GM12892 (cell line): ENCODE measurements around the gene ENKD1.

Source experiments
- DNase-seq: peaks from one replicate; pipeline ENCODE4 v3.0.0; 2011; ENCODE audit not compliant: insufficient read length
- FAIRE-seq: peaks from 2 replicates; lab custom pipeline; 2011; peaks lifted over from hg19 to GRCh38; lab: Jason Lieb, UNC
- POLR2A ChIP-seq: IDR thresholded peaks from 2 replicates; pipeline ENCODE4 v1.6.1; 2011; ENCODE audit warnings: low read depth, low read length, control low read depth
- POLR2AphosphoS5 ChIP-seq: IDR thresholded peaks from 2 replicates; pipeline ENCODE4 v1.6.1; 2011; ENCODE audit warnings: low read depth, low read length, control low read depth
- TAF1 ChIP-seq: IDR thresholded peaks from 2 replicates; pipeline ENCODE4 v1.6.1; 2011; ENCODE audit warnings: low read depth, mild to moderate bottlenecking, control low read depth, low read length, borderline replicate concordance

The ENKD1 gene

DNA sequence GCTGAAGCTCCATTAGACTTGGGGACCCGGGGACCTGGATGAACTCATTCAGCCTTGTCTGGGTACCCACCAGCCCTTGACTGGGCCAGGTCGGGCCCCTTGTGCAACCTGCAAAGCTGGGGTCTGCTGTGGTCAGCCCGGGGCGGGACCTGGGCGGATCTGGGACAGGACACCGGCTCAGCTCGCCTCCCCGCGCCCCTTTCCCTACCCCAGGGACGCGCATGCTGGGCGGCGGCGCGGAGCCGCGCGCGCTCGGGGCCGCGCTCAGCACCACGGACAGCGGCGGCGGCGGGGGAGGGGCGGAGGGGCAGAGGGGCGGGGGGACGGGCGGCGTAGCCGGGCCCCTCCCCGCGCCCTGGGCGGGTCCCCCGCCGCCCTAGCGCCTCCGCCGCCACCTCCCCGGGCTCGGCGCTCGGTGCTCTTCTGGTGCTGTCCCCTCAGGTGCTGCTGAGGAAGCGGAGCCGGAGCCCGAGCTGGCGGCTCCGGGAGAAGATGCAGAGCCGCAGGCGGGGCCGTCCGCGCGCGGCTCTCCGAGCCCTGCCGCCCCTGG lies 13.9 kb downstream of the ENKD1 start:
- no peak for TF ChIP-seq POLR2A
- no peak for TF ChIP-seq POLR2AphosphoS5
- no peak for TF ChIP-seq TAF1
- DNase-seq: no peak
- FAIRE-seq: no peak

GRCh38 chr16:67651847-67652246 lies 14.7 kb downstream of the ENKD1 start:
- TF ChIP-seq POLR2AphosphoS5 (no peak), TAF1 (no peak), POLR2A (no peak)
- DNase-seq: no peak
- no peak for FAIRE-seq

DNA sequence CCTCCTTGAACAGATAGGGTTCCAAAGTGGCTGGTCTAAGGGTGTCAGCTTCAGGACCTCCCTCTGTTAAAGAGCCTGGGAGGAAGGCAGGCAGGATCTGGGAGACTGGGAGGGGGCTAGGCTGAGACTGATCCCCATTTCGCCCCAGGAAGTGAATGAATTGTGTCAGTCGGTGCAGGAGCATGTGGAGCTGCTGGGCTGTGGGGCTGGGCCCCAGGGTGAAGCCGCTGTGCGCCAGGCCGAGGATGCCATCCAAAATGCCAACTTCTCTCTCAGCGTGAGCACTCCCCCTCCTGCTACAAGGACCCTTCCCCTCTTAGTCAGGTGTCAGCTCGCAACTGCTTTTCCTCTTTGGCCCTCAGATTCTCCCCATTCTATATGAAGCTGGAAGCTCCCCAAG lies 15.5 kb downstream of the ENKD1 start:
- FAIRE-seq (no peak), DNase-seq (no peak)
- TF ChIP-seq POLR2AphosphoS5: no peak
- TF ChIP-seq POLR2A: no peak
- no peak for TF ChIP-seq TAF1

DNA sequence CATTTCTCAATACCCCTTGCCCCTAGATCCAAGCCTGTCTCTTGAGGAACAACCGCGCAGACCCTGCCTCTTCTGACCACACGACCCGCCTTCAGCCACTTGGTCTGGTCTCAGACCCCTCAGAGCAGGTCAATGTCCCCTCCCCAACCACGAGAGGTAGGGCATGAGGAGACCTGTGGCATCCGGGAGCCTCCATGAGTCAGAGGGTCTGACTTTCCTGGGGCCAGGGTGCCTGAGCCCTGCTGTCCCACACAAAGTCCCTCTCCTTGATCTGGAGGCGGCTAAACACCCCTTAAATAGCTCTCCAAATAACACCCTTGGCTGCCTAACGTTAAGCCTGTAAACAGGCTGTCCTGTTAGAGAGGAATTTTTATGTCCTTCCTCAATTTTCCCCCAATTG lies 16.5 kb downstream of the ENKD1 start:
- FAIRE-seq (no peak), DNase-seq (no peak)
- TF ChIP-seq POLR2AphosphoS5 (no peak), POLR2A (no peak)

- FAIRE-seq: no peak
These were observed 17.0 kb downstream of the ENKD1 start for GRCh38 chr16:67649494-67649931.

GRCh38 chr16:67648764-67649407 lies 17.7 kb downstream of the ENKD1 start:
- DNase-seq: no peak
- no peak for TF ChIP-seq POLR2A
- no peak for TF ChIP-seq TAF1
- no peak for TF ChIP-seq POLR2AphosphoS5
- no peak for FAIRE-seq

More at GRCh38 chr16:67649494-67649931, 17.0 kb downstream of the ENKD1 start:
- no peak for DNase-seq
- TF ChIP-seq TAF1 (no peak), POLR2AphosphoS5 (no peak), POLR2A (no peak)

DNA sequence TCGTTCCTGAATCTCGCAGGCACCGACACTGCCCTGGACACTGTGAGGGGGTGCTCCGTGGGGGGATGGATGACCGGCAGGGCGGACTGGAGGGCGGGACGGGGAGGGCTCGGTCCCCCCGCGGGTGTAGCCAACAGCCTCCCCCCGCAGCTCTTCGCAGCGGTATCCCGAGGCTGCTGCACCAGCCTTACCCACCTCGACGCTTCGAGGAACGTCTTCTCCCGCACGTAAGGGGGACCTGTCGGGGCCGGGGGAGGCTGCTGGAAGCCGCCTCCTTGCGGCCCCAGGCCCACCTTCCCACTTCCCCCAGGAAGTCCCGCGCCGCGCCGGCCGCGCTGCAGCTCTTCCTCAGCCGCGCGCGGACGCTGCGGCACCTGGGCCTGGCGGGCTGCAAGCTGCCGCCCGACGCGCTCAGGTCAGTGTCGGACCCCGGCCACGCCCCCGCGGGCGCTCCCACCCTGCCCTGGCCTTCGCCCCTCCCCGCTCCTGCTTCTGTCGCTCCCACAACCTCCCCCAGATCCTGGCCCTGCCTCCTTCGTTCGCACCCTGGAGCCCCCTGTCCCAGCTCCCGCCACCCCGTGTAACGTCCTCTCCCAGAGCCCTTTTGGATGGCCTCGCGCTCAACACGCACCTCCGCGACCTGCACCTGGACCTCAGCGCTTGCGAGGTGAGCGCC lies 18.3 kb downstream of the ENKD1 start:
- TF ChIP-seq POLR2AphosphoS5: no peak
- no peak for TF ChIP-seq TAF1
- TF ChIP-seq POLR2A: no peak
- DNase-seq (no peak), FAIRE-seq (no peak)

DNA sequence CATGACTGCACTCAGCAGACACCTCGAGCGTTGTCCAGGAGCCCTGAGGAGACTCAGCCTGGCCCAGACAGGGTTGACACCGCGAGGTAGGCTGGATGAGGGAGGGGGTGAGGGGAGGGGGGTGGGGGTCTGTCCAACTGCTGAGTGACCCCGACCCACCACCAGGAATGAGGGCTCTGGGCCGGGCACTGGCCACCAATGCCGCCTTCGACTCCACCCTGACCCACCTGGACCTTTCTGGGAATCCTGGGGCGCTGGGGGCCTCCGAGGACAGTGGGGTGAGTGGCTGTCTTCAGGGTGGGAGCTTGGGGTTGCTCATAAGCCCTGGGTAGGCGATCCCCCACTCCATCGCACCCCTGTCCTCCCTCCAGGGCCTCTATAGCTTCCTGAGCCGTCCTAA lies 18.9 kb downstream of the ENKD1 start:
- FAIRE-seq: no peak
- no peak for DNase-seq

DNA sequence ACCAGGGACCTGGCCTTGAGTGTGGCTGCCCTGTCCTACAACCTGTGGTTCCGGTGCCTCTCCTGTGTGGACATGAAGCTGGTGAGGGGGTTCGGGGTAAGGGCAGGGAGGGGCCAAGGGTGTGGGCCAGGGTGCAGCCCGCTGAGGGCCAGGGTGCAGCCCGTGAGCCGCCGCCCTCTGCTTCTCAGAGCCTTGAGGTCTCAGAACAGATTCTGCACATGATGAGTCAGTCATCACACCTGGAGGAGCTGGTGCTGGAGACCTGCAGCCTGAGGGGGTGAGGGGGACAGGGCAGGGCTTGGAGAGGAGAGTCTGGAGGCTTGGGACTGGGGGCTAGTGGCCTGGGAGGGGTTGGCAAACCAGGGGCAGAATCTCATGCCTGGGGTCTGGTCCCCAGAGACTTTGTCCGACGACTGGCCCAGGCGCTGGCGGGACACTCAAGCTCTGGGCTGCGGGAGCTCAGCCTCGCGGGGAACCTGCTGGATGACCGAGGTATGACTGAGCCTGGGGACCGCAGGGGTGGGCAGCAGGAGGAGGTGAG lies 19.4 kb downstream of the ENKD1 start:
- TF ChIP-seq POLR2A (no peak), POLR2AphosphoS5 (no peak), TAF1 (no peak)
- DNase-seq (no peak), FAIRE-seq (no peak)

More for the DNA sequence above, 18.9 kb downstream of the ENKD1 start:
- no peak for TF ChIP-seq POLR2A
- TF ChIP-seq TAF1: no peak
- no peak for TF ChIP-seq POLR2AphosphoS5

DNA sequence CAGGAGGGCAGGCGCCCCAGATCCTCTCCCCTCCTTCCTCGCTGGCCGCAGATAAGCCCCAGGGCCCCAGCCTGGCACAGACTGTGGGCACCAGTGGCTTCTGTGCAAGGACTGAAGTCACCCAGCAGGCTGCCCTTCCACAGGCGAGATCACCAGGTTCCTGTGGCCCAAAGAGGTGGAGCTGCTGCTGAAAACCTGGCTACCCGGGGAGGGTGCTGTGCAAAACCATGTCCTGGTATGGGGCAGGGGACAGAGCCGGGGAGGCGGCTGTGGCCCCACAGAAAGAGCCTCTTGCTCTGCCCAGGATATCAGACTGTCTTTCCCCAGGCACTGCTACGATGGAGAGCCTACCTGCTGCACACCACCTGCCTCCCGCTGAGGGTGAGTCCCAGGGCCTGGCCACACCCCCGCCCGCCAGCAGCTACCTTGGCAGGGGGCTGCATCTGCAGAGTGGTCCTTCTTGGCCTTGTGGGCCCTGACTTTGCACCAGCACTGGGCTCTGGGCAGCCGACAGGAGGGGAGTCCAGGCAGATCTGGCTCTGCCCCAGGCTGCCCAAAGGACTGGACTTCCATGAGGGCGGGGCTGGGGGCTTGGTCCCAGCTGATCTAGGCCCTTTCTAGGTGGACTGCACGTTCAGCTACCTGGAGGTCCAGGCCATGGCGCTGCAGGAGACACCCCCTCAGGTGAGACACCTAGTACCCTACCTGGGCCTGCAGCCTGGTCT lies 21.0 kb downstream of the ENKD1 start:
- no peak for DNase-seq
- FAIRE-seq: no peak
- TF ChIP-seq POLR2A: no peak
- TF ChIP-seq TAF1: no peak
- TF ChIP-seq POLR2AphosphoS5: no peak

- FAIRE-seq (no peak), DNase-seq (no peak)
- no peak for TF ChIP-seq POLR2AphosphoS5
- no peak for TF ChIP-seq TAF1
- TF ChIP-seq POLR2A: no peak
These were observed 22.5 kb downstream of the ENKD1 start for GRCh38 chr16:67644038-67644437.
